T-helper 2 cell treated with Interferon-gamma antibody and Interleukin-4, amounts not matched to agents 100 ng/mL and 5 ng/mL, for 36 hours (primary cell): ENCODE data around the gene IGF1R. TPM values are rescaled to one million over a fixed set of nuclear protein-coding genes. Genes with fewer than 3 reads are reported as not detected.

Experiments
- intact Hi-C: fragments of 100-400 bp; cut with micrococcal nuclease; formaldehyde crosslinking; loops from one replicate; pipeline ENCODE4 v1.15.1; 2023
- total RNA-seq: library from RNA; stranded (reverse); gene quantifications from 2 replicates; pipeline ENCODE4 v1.2.3, GENCODE V29; 2022

IGF1R gene
- total RNA-seq, 1 donor from 2014 or later: 21.3 TPM

DNA sequence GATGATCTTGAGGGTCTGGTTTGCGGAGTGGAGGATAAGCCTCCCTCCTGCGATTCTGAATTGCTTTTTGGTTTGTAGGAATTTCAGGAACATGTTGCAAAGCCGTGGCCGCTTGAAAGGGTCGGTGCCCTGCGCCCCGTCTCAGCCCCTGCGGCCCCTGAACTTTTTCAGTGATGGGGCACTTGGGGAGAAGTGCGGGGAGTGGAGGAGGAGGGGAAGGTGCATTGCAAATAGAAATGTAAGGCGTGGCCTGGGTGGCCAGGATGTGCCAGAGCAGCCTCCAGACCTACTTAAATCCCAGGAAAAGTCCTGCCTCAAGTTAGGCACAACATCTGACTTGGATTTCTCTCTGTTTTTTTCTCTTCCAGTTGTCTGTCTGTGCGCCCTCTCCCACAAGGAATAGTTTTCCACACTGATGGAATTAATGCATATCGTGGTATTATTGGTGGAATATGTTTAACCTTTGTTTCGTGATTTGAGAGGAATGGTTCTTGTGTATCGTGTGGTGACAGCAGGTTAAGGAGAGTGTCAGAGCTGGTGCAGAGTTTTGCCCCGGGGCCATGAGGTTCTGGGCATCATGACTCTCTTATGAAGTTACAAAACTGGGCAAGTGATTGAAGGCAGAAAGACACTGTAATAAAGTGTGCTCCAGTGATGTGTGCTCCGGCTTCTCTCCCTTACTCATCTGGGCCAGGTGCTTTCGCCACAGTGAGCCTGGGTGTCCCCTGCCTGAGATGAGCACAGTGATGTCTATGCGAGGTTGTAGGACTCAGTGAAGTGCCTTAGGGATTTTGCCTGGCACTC, 205.5 kb downstream of the IGF1R start:
- intact Hi-C loops: loop anchor here (1.0 kb wide), 2 partner anchors 206 to 254 kb away; partner anchors contain the start of gene IGF1R

DNA sequence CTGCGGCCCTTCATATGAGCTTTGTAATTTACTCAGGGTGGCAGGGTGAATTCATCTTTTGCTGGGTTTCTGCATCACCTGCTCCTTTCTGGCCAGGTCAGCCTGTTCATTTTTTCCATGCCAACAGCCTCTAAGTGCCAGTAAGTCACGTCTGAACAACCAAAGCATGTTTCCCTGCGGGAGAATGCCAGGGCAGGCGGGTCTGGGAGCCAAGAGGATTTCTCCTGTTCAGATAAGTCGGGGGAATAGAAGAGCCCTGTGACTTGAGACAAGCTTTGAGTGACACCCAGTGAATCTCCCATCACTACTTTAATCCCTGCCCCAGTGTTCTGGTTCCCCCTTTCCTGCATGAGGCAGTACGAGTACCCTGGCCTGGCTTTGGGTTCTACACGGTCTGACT, 206.2 kb downstream of the IGF1R start:
- intact Hi-C loops: no loop called here

- intact Hi-C loops: no loop called here
These were observed 206.9 kb downstream of the IGF1R start for GRCh38 chr15:98855067-98855814.

- intact Hi-C loops: no loop called here
These were observed 207.6 kb downstream of the IGF1R start for GRCh38 chr15:98855815-98856531.

DNA sequence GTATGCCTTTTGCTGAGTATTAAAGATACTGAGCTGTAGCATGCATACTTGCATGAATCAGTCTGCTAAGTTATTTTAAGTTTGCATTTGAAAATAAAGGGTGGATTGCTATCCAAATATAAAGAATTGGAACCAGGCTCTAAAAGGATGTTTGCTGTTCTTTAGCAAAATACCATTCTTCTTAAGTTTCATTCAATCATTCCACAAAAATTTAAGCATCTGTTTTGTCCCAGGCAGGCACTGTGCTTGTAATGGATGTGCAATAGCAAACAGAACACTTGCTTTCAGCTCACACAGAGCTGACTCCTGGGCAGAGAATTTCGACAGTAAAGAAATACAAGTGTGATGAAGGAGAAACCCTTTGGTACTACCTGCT, 208.2 kb downstream of the IGF1R start:
- intact Hi-C loops: no loop called here

DNA sequence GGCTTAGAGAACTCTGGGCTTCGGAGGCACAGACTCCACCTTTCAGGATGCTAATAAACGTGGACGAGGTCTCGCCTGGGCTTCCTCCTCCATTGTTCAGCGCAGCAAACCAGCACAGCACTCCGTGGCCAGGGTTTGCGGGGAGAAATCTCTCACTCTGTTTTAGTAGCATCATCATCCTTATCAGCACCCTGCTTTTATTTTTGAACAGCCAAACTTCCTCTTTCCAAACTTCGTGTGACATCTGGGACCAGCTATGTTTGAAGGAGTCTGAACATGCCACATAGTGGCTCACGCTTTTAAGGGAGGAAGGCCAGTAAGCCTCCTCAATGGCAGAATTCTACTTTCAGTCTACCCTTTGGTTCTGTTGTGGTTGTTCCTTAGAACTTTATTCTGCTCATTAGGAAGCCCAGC, 210.3 kb downstream of the IGF1R start:
- intact Hi-C loops: no loop called here

DNA sequence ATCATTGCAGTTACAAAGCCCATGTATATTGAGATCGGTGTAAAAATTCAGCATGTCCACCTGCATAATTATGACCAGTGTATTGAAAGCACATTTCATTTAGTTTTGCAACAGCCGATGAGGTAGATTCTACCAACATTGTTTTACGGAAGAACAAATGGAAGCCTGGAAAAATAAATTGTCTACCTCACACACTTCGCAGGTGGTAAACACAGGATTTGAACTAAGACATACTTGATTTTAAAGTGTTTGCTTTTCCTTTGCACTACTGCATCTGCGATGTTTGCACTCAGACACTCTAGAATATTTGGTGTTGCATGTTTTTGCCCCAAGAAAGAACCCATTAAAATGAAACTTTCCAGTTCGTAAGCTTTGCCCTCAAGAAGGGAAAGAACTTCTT, 210.8 kb downstream of the IGF1R start:
- intact Hi-C loops: no loop called here

DNA sequence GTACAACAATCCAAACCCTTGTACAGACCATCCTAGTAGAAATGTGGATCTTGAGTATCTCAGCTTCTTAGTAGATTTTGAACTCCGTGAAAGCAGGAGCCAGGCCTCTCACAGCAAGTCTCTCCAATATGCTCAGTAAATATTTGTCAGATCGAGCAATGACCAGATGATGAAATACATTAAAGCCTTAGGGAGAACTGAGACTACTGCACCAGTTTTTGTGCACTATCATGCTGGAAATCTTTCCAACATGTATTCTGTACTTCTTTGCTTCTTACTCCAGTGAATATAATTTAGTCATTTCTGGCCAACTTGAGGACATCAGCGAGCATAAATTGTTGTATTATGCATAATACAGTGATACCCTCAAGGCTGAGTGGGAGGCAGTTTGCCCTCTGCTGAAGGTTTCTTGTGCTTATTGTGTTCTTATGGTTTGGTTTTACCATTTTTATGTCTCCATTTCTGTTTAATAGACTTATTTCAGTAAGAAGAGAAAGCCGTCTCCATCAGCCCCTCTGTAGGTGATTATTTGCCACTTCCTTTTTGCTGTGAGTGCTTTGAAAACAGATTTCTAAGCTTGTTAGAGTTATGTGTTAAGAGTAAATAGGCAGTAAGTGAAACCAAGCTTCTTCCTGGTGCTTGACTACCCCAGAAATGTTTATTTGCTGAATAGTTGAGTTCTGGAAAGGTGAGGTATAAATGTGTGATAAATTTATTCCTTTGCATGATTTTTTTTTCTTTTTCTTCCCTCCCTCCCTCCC, 212.1 kb downstream of the IGF1R start:
- intact Hi-C loops: no loop called here

GRCh38 chr15:98861188-98861587, 212.8 kb downstream of the IGF1R start:
- intact Hi-C loops: no loop called here

DNA sequence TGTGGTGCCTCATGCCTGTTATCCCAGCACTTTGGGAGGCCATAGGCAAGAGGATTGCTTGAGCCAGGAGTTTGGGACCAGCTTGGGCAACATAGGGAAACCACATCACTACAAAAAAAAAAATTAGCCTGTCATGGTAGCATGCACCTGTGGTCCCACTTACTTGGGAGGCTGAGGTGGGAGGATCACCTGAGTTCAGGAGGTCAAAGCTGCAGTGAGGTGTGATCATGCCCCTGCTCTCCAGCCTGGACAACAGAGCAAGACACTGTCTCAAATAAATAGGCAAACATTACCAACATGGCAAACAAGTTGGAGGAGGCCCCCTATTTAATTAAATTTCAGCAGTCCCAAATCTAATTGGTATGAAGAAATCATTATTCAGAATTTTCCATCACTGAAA, 215.6 kb downstream of the IGF1R start:
- intact Hi-C loops: no loop called here

DNA sequence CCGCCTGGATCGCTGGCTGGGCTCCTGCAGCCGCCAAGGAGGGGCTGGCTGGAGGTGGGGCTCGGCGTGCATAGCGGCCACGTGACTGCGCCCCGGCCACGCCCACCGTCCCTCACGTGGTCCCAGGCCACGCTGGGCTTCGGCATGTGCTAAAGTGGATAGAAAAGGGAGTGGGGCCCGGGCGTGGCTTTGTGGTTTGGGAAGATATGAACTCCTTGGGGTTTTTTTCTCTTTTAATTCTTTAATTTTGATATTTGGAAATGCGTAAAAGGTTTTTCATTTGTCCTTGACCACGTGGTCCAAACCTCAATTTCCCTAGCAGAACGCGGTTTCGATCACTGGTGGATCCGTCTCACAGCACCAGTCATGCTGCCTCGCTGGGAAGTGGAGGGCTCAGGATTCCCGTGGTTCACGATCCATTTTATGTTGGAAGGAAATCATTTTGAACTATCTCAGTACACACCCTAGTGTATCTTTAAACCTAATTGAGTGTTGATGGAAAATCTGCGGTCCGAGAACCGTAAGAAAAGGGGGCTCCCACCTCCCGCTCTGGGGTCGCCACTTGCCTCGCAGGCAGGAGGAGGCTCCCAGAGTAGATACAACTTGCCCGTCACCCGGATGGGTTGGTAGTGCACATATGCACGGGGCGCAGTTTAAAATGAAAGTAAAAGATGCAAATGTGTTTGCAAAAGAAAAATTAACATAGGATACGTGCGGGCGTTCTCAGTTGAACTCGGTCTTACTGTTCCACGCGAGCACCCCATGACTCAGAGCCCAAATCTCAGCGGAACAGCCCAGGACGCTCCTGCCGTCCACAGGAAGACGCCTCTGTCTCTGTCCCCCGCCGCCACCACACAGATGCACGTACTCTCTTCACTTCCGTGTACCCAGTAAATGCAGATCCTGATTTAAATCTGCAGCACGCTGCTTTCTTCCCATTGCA, 217.3 kb downstream of the IGF1R start:
- intact Hi-C loops: no loop called here

DNA sequence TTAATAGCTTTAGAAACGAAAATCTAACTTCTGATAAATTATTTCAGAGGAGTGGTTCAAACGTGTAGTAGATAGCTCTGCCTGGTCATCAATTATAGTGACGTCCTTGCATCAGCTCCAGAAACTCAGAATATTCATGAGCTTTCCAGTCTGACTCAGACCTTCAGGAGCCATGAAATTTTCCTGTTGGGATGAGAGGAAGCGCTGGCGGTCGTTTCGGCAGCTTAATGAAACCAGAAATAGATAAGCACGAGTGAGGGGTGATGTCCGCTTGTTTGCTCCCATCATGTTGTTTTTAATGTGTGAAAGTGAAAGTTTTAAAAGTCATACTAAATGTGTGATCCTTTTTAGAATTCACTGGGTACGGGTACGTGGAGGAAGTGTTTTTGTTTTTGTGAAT, 218.2 kb downstream of the IGF1R start:
- intact Hi-C loops: no loop called here

DNA sequence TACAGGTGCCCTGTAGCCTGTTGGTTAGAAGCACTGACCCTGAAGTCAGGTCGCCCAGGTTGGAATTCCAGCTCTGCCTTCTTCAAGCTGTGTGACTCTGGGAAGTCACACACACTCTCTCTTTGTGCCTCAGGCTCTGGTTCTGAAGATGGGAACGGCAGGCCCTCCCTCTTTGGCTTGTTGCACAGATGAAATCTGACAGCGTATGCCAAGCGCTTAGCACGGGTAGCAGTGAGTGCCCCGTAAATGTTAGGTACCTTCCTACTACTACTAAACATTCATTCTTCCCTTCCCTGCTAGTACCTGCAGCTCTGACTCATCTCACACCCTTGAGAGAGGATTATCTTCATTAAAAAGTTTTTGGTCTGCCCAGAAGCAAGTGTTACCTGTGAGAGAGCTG, 220.2 kb downstream of the IGF1R start:
- intact Hi-C loops: no loop called here

GRCh38 chr15:98870788-98871187, 222.4 kb downstream of the IGF1R start:
- intact Hi-C loops: no loop called here

GRCh38 chr15:98872774-98873173, 224.4 kb downstream of the IGF1R start:
- intact Hi-C loops: no loop called here

DNA sequence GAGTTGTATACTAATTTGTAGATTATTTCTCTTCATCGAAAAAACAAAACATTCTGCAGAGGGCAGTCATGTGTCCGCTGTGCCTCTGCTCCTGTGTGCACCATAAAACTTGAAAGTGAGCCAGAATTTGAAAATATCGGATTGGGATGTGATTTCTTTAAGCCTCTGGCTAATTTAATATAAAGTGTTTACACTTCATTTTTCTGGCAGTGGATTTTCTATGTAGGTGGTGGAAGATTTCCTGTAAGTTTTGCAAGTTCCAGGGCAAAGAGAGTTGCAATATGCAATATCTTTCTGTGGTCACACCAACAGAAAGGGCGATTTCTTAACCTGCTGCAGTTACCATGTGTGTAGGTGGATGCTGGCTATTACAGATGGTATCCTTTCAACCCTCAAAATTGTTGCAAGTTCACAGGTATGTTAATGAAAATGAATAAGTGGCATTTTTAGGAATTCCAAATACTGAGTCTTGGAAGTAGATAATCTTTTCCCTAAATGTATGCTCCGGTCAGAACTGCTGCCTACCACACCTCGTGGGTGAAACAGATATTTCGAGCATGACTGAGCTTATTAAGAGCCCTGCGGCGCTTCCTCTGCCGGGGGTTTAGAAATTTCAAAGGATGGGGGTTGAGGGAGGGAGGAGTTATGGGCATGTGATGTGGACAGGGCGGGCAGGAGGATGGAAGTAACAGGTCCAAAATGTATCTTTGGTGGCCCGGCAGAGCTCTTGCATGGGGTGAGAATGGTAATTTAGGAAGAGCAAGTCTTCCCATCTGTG, 225.3 kb downstream of the IGF1R start:
- intact Hi-C loops: no loop called here

DNA sequence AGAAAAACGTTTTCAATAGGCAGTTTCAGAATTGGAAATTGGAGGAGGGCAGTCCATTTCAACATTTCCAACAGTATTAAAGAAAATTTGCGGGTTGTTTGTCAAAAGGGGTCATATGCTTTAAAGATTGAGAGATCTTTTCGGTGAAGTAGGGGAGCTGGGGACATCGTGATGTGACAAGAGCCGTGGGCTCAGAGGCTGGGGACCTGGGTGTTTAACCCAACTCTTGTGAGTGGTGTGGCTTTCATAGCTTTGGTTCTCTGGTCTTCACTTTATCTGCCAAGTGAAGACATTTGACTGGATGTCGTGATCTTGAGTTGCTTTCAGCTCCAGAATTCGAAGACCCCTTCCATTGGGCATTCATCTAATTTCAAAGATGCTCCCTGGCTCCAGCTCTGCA, 226.0 kb downstream of the IGF1R start:
- intact Hi-C loops: no loop called here

DNA sequence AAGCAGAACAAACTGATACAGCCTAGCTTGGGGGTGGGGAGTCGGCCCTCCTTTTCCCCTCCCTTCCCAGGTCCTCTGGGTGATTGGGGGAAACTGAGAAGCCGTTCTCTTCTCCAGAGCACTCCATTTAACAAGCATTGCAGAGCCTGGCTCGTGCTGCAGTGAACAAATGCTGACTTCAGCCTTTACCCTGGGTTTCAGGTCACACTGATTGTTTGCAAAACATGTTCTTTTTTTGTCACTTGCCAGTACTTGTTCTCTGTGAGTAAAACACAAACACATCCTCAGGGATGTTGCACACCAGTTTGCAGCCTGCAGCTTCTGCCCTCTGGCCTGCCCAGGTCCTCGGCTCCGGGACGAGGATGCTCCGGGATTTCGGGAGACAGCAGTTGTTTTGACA, 226.4 kb downstream of the IGF1R start:
- intact Hi-C loops: no loop called here

DNA sequence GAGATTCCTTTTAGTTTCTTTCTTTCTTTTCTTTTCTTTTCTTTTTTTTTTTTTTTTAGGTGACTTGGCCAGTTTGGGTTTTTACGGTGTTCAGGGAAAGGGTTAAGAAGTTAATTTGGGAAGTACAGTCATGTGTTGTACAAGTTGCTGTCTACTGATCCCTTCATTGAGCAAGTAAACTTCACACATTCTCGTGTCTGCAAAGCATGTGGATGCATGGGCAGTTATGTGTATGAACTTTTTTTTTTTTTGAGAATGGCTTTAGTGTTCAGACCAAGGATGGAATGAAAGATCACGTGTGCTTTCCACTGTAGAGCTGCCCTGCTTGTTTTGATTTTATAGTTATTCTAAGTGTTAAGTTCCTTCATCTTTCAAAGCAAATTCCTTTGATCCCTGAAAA, 227.0 kb downstream of the IGF1R start:
- intact Hi-C loops: no loop called here
